Neural cell (in vitro differentiated cells): ENCODE data around the gene CD24. TPM values are rescaled to one million over a fixed set of nuclear protein-coding genes. Genes with fewer than 3 reads are reported as not detected.

ENCODE experiments used
- H2AFZ ChIP-seq: fragments of 200-600, 300-800 bp; sonication (generic), shearing (Covaris generic); 2 replicates; pipeline ENCODE4 v1.6.0; 2014; ENCODE audit warnings: low read depth, mild to moderate bottlenecking, antibody characterized with exemption, low read length, moderate library complexity
- H3F3A ChIP-seq: fragments of 200-600 bp; shearing (Covaris generic); 2 replicates; pipeline ENCODE4 v1.6.1; 2016; ENCODE audit warnings: mild to moderate bottlenecking, moderate library complexity, mixed read lengths, antibody characterized with exemption, low read length; ENCODE audit not compliant: insufficient read depth, poor library complexity, severe bottlenecking
- H3K27ac ChIP-seq: fragments of 200-600, 300-800 bp; sonication (generic), shearing (Covaris generic); 2 replicates; pipeline ENCODE4 v1.5.1; 2014; ENCODE audit warnings: mild to moderate bottlenecking, low read length, moderate library complexity
- H3K27me3 ChIP-seq: fragments of 300-800, 200-600 bp; sonication (generic), shearing (Covaris generic); 2 replicates; pipeline ENCODE4 v1.6.0; 2014; ENCODE audit warnings: mild to moderate bottlenecking, low read depth, low read length, moderate library complexity; ENCODE audit not compliant: insufficient read depth
- H3K36me3 ChIP-seq: fragments of 300-800, 200-600 bp; sonication (generic), shearing (Covaris generic); 2 replicates; pipeline ENCODE4 v1.5.1; 2014; ENCODE audit warnings: mild to moderate bottlenecking, antibody characterized with exemption, low read length, moderate library complexity; ENCODE audit not compliant: insufficient read depth
- H3K4me2 ChIP-seq: fragments of 300-800, 200-600 bp; sonication (generic), shearing (Covaris generic); 2 replicates; pipeline ENCODE4 v1.6.0; 2014; ENCODE audit warnings: mild to moderate bottlenecking, low read length
- H3K4me3 ChIP-seq: fragments of 300-800, 200-600 bp; sonication (generic), shearing (Covaris generic); 2 replicates; pipeline ENCODE4 v1.5.1; 2014; ENCODE audit warnings: mild to moderate bottlenecking, low read length, moderate library complexity
- H3K79me2 ChIP-seq: fragments of 200-600 bp; shearing (Covaris generic); replicated peaks from 2 replicates; pipeline ENCODE4 v1.6.0; 2014; ENCODE audit warnings: mild to moderate bottlenecking, low read length, moderate library complexity; ENCODE audit not compliant: insufficient read depth
- H3K9ac ChIP-seq: fragments of 300-800, 200-600 bp; sonication (generic), shearing (Covaris generic); 2 replicates; pipeline ENCODE4 v1.6.1; 2016; ENCODE audit warnings: mild to moderate bottlenecking, low read length, mixed read lengths
- H3K9me2 ChIP-seq: fragments of 200-600 bp; shearing (Covaris generic); 2 replicates; pipeline ENCODE4 v1.6.1; 2016; ENCODE audit warnings: mild to moderate bottlenecking, low read length, mixed read lengths; ENCODE audit not compliant: insufficient read depth
- H3K9me3 ChIP-seq: fragments of 200-600, 300-800 bp; sonication (generic), shearing (Covaris generic); 2 replicates; pipeline ENCODE4 v1.6.1; 2016; ENCODE audit warnings: mild to moderate bottlenecking, mixed run types, low read length, moderate library complexity, mixed read lengths
- H4K20me1 ChIP-seq: fragments of 200-600 bp; shearing (Covaris generic); 2 replicates; pipeline ENCODE4 v1.6.1; 2016; ENCODE audit warnings: mild to moderate bottlenecking, mixed run types; ENCODE audit not compliant: insufficient read depth
- CTCF ChIP-seq: fragments of 450-650 bp; IDR thresholded peaks from 2 replicates; pipeline ENCODE4 v1.5.1; 2014; ENCODE audit warnings: antibody characterized with exemption, mild to moderate bottlenecking, moderate library complexity; ENCODE audit not compliant: poor library complexity, severe bottlenecking
- EP300 ChIP-seq: fragments of 450-650 bp; conservative IDR thresholded peaks from 2 replicates; pipeline ENCODE4 v1.6.1; 2014; ENCODE audit warnings: antibody characterized with exemption, mild to moderate bottlenecking, moderate library complexity; ENCODE audit not compliant: poor library complexity, severe bottlenecking
- EZH2 ChIP-seq: fragments of 200-600, 300-800 bp; shearing (Covaris generic), sonication (generic); IDR thresholded peaks from 2 replicates; pipeline ENCODE4 v1.6.1; 2014; ENCODE audit warnings: antibody characterized with exemption, low read length, borderline replicate concordance, mild to moderate bottlenecking; ENCODE audit not compliant: insufficient read depth, poor library complexity, severe bottlenecking
- MXI1 ChIP-seq: fragments of 450-650 bp; conservative IDR thresholded peaks from 2 replicates; pipeline ENCODE4 v1.6.1; 2014; ENCODE audit warnings: antibody characterized with exemption, mild to moderate bottlenecking; ENCODE audit not compliant: poor library complexity, severe bottlenecking
- POLR2AphosphoS5 ChIP-seq: IDR thresholded peaks from 2 replicates; pipeline ENCODE4 v1.6.1; 2012
- RAD21 ChIP-seq: fragments of 450-650 bp; conservative IDR thresholded peaks from 2 replicates; pipeline ENCODE4 v1.6.1; 2014; ENCODE audit warnings: antibody characterized with exemption, mild to moderate bottlenecking, moderate library complexity
- REST ChIP-seq: IDR thresholded peaks from 2 replicates; pipeline ENCODE4 v1.6.1; 2012; ENCODE audit warnings: borderline replicate concordance
- SMC3 ChIP-seq: fragments of 450-650 bp; conservative IDR thresholded peaks from 2 replicates; pipeline ENCODE4 v1.6.1; 2014; ENCODE audit warnings: antibody characterized with exemption, mild to moderate bottlenecking, moderate library complexity; ENCODE audit not compliant: poor library complexity
- TAF1 ChIP-seq: IDR thresholded peaks from 2 replicates; pipeline ENCODE4 v1.6.1; 2012; ENCODE audit warnings: low read depth
- polyA minus RNA-seq: library from RNA; depleted of rRNA, polyadenylated mRNA; stranded (reverse); fragments of >200 nt; gene quantifications from 2 replicates; pipeline ENCODE4 v1.2.3, GENCODE V29; 2014
- polyA plus RNA-seq: library from polyadenylated mRNA; depleted of rRNA; stranded (reverse); fragments of >200 nt; gene quantifications from 2 replicates; pipeline ENCODE4 v1.2.3, GENCODE V29; 2014

Gene CD24
- 1,994 and 2,264 TPM in 2 replicates for polyA plus RNA-seq
- polyA minus RNA-seq = 1,714 and 1,764 TPM in 2 replicates

- peak within 1 kb of the TSS; percentile 69 for H2AFZ ChIP-seq
- no peaks in the 10 kb centered on the region for H3K9me2 ChIP-seq
- H4K20me1 ChIP-seq = peaks cover 5% of the 10 kb centered on the region
- H3F3A ChIP-seq = peaks cover 8% of the 10 kb centered on the region
- H3K27ac ChIP-seq = peak within 1 kb of the TSS; percentile 99
- no peaks in the 10 kb centered on the region for H3K36me3 ChIP-seq
- peak within 1 kb of the TSS; percentile 74 for H3K4me2 ChIP-seq
- H3K4me3 ChIP-seq = peak within 1 kb of the TSS; percentile 99
- H3K27me3 ChIP-seq = no peaks in the 10 kb centered on the region
- no peaks in the 10 kb centered on the region for H3K9me3 ChIP-seq
- TF ChIP-seq EP300 (peak; percentile 46), REST (peak; percentile 84), RAD21 (no peak), MXI1 (peak; percentile 60), EZH2 (no peak), SMC3 (no peak), POLR2AphosphoS5 (peak; percentile 98), CTCF (no peak), TAF1 (peak; percentile 70)
- H3K9ac ChIP-seq = peak within 1 kb of the TSS; percentile 100
- H3K79me2 ChIP-seq = peaks cover 41% of the 10 kb centered on the region
Observed at GRCh38 chr6:106974336-106974998, at the start of gene CD24. Gene CD24 (minus strand): TSS chr6:106974729. CDS start chr6:106974646, 83 bp downstream.

GRCh38 chr6:107021446-107022185, 47.1 kb upstream of the CD24 start:
- H3K9me3 ChIP-seq = no peaks in the 10 kb centered on the region
- H3F3A ChIP-seq = no peaks in the 10 kb centered on the region
- H3K27ac ChIP-seq = no peak overlapping the region
- TF ChIP-seq REST (no peak), SMC3 (no peak), CTCF (no peak), EZH2 (no peak), RAD21 (no peak), EP300 (no peak), MXI1 (no peak), POLR2AphosphoS5 (no peak), TAF1 (no peak)
- no peaks in the 10 kb centered on the region for H4K20me1 ChIP-seq
- H3K27me3 ChIP-seq = no peaks in the 10 kb centered on the region
- H3K4me3 ChIP-seq = no peak overlapping the region
- H3K4me2 ChIP-seq = no peak overlapping the region
- no peak overlapping the region for H3K9ac ChIP-seq
- H3K36me3 ChIP-seq = no peaks in the 10 kb centered on the region
- no peaks in the 10 kb centered on the region for H3K79me2 ChIP-seq
- H2AFZ ChIP-seq = no peak overlapping the region
- H3K9me2 ChIP-seq = no peaks in the 10 kb centered on the region
